Neural progenitor cell (in vitro differentiated cells): Measurements from ENCODE around the gene CYBA.

Experiments
- EZH2 ChIP-seq: fragments of 200-600 bp; sonication (generic); IDR thresholded peaks from 2 replicates; pipeline ENCODE4 v1.6.1; 2017; ENCODE audit warnings: antibody characterized with exemption, mild to moderate bottlenecking, moderate library complexity
- EZH2phosphoT487 ChIP-seq: fragments of 200-600 bp; sonication (generic); IDR thresholded peaks from 2 replicates; pipeline ENCODE4 v1.6.1; 2017; ENCODE audit warnings: antibody characterized with exemption
- TF ChIP-seq, protein P1 (sequence below): fragments of 200-600 bp; sonication (generic); IDR thresholded peaks from 2 replicates; pipeline ENCODE4 v1.5.1; 2017; ENCODE audit warnings: antibody characterized with exemption, mild to moderate bottlenecking

DNA sequence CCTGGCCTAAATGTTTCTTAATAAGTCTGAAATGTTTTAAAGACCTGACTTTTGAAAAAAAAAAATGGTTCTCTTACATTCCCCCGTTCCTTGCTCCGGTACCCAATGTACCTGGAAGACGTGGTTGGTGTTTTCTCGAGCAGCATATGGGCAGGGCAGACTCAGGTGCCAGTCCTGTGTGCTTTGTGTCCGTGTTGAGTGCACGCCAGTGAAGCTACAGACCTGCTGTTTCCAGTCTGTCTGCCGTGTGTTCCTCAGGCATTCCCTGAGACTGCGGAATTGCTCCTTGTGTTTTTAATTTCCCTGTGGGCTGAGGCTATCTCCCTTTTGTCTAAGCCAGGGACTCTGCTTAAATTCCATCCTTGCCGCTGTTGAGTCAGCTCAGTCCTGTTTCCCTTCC, 24.2 kb downstream of the CYBA start:
- TF ChIP-seq, protein P1, sequence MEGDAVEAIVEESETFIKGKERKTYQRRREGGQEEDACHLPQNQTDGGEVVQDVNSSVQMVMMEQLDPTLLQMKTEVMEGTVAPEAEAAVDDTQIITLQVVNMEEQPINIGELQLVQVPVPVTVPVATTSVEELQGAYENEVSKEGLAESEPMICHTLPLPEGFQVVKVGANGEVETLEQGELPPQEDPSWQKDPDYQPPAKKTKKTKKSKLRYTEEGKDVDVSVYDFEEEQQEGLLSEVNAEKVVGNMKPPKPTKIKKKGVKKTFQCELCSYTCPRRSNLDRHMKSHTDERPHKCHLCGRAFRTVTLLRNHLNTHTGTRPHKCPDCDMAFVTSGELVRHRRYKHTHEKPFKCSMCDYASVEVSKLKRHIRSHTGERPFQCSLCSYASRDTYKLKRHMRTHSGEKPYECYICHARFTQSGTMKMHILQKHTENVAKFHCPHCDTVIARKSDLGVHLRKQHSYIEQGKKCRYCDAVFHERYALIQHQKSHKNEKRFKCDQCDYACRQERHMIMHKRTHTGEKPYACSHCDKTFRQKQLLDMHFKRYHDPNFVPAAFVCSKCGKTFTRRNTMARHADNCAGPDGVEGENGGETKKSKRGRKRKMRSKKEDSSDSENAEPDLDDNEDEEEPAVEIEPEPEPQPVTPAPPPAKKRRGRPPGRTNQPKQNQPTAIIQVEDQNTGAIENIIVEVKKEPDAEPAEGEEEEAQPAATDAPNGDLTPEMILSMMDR, result no peak
- TF ChIP-seq EZH2phosphoT487, result no peak
- no peak for TF ChIP-seq EZH2
